M059J (cell line): Measurements from ENCODE around the gene MMAA. TPM values are rescaled to one million over a fixed set of nuclear protein-coding genes. Genes with fewer than 3 reads are reported as not detected.
"Not testable (repeated sequence)": the region's sequence is repeated elsewhere in the genome, so short reads cannot be mapped to it uniquely, and the experiment has no call there.

Source experiments
- DNase-seq: peaks from one replicate; pipeline ENCODE4 v3.0.0-alpha.2; 2012; ENCODE audit warnings: low read depth
- total RNA-seq: library from RNA; depleted of rRNA; stranded (reverse); fragments of >200 nt; shearing (Covaris generic); gene quantifications from 2 replicates; pipeline ENCODE4 v1.2.3, GENCODE V29; 2014

MMAA gene
- total RNA-seq, 1 experiment from 2014 or later = 0.99 TPM

DNA sequence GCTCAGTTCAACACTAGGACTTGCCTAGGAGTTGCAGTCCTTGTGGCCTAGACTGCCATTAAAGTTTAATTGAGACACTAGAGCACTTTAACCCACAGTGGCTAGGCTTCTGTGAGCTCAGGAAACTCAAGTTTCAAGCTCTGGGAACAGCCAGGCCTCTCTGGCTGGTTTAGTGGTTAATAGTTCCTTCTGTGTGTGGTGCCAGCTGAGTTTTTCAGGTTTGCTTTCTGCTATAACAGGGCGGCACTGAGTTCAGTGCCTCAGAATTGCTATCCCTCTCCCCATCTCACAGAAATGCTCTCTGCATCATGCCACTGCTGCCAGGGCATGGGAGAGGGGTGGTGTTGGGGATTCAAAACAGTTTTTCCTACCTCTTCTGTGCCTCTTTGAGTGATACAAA lies 15.9 kb downstream of the MMAA start:
- no peak for DNase-seq

DNA sequence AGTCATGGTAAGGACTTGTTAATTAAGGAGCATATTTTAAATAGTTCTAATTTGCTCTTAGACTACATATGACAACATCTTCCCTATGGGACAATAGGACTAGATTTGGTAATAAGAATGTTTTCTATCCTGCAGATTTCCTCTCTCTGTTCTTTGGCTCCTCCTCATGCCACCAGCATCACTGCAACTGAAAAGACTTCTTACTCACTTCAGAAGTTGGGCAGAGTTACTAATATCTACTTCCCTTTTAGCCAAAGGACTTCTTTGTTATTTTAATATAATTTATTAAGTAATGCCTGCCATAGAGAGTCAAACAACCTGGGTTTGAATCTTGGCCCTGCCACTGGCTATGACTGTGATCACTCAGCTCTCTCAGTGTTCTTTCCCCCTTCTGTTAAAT lies 16.4 kb downstream of the MMAA start:
- DNase-seq = no peak

DNA sequence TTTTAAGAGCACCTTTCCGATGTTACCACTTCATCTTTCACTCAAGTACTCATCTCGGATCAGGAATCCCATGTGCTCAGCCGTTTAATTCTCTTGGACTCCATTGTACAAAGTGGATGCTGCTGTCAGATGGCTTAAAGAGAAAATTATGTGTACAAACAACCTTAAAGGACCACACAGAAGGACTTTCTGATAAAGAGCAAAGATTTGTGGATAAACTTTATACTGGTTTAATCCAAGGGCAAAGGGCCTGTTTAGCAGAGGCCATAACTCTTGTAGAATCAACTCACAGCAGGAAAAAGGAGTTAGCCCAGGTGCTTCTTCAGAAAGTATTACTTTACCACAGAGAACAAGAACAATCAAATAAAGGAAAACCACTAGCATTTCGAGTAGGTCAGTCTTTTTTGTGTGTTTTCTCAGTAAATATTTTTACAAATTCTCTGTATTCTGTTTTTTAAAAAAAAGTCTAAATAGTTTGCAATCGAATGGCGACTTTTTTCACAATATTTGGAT lies 20.1 kb downstream of the MMAA start:
- DNase-seq = no peak

DNA sequence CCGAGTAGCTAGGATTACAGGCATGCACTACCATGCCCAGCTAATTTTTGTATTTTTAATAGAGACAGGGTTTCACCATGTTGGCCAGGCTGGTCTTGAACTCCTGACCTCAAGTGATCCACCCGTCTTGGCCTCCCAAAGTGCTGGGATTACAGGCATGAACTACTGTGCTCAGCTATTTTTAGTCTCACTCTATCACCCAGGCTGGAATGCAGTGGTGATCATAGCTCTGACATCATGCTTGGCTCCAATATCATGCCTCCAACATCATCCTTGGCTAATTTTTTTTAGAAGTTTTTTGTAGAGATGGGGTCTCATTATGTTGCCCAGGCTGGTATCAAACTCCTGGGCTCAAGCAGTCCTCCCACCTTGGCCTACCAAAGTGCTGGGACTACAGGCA lies 21.1 kb downstream of the MMAA start:
- DNase-seq = peak; percentile 25

DNA sequence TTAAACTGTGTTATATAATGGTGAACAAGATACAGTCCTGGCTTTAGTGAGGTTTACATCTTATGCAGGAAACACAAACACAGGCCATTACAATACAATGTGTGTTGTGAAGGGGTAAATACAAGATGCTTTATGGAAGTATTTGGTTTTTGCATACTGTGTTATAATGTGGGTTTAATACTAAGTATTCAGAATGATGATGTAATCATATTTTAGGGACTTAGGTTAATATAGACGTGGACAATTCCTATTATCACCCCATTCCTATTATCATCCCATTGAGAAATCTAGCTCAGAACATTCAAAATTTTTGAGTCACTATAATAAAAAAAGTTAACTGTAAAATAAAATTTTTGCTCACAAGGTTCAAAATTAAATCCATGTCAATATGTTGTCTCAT lies 24.1 kb downstream of the MMAA start:
- no peak for DNase-seq

DNA sequence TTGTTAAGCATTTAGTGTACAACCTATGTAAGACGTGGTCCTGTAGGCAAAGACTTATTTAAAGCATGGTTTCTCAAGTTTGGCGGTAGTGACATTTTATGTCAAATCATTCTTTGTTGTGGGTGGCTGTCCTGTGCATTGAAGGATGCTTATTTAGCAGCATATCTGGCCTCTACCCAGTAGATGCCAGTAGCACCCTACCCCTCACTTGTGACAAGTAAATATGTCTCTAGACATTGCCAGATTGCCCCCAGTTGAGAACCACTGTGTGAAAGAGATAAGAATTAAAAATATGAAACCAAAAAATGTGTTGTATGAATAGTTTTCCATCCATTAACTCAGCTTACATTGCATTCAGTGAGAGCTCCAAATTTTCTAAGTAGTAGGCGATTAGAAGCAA lies 25.5 kb downstream of the MMAA start:
- no peak for DNase-seq

DNA sequence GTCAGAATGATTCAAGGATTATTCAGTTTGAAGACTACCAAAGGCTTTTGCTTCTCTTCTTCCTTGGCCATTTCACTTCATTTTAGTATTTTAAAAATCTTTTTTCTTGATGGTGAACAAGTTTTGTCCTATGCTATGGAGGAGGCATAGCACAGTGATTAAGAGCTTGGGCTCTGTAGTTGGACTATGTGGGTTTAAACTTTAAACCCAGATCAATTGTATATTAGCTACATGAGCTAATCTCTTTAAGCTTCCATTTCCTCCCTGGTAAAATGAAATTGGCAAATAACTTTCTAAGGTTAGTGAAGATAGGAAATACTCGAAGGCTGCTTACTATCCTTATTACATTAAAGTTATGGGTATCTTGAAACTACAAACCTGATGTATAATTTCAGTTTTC lies 37.0 kb downstream of the MMAA start:
- DNase-seq = no peak

GRCh38 chr4:145660064-145660463 lies 40.9 kb downstream of the MMAA start:
- DNase-seq = no peak

DNA sequence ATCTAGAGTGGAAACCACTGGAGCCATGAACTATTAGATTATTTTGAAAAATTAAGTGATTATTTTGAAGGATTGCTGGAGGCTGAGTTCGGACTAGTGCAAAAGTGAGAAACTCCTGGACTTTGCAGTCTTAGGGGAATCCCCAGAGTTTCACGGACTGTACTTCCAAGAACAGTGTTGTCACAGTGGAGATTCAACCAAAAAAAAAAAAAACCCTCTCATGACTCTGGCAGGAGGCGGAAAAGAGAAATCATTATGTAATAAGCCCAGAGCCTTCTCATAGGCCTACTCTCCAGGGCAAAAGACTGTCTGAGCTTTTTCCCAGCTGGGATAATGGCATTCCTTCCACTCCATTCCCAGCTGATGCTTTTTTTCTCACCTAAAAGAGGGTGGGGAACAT lies 44.0 kb downstream of the MMAA start:
- DNase-seq = no peak

- DNase-seq = no peak
Observed at GRCh38 chr4:145665773-145666172, 46.6 kb downstream of the MMAA start.

GRCh38 chr4:145670422-145670821 lies 51.2 kb downstream of the MMAA start:
- no peak for DNase-seq

DNA sequence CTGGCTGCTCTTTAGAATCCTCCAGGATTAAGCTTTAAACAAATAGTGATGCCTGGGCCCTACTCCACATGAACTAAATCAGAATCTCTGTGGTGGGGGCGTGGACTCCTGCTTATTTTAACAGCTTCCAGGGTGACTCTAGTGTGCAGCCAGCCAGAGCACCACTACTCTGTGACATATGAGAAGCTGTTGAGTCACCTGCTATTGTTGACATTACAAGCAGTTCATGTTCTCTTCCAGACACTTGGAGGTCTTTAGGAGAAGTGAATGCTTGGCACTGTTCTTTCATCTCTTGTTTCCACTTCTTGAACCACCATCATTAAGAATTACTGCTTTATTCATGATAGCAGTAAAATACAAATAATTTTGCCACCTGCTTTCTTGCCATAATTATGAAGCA lies 60.3 kb downstream of the MMAA start:
- DNase-seq = peak; percentile 93

DNA sequence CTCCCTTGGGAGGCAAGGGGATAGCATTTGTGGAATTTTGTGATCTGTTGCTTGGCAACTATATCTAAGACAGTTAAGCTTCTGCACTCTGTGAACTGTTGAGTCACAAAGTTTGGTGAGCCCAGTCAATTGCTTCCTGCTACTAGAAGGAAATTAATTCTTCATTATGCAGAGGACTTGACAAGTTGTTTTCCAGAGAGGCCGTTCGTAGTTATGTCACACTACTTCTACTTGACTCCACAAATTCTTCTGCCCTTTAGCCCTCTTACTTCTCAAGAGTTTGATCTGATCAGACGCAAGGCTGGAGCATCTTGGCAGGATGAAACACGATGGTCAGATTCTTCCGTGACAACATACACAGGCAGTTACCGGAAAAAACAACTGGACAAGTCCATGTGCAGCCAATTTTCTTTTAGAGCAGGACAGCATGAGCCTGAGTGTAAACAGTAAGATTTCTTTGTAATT lies 60.8 kb downstream of the MMAA start, which contains the start of gene C4orf51:
Gene C4orf51, plus strand, starts transcription at position 156 of the 465 bp plus-strand sequence. Its CDS starts 58 bp downstream, at position 214.
- peak; percentile 86 for DNase-seq

DNA sequence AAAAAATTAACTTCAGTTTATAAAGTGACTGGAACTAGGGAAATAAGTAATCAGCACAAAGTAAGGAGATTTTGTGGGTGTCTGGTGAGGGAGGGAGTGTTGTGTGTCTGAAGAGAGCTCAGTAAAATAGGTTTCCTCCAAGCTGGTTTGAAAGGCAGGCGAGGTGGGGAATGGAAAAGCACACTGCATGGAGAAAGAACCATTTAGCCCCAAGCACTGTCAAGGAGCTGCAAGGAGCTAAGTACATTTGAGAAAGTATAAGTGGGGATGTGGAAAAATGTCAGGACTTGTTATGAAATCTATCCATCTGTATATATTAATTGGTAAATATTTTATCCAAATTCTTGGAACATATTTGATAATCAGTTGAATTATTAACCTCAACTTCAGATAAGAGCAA lies 61.7 kb downstream of the MMAA start:
- DNase-seq = no peak

DNA sequence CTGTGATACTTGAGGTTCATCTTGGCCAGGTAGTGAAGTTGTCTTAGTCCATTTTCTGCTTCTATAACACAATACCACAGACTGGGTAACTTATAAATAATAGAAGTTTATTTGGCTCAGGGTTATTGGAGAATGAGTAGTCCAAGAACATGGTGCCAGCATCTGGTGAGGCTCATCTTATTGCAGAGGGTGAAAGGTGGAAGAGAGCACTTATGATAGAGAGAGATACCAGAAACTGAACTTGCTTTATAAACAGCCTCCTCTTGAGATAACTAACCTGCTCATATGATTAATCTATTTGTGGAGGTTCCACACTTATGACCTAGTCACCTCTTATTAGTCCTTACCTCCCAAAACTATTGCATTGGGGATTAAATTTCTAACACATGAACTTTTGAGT lies 62.3 kb downstream of the MMAA start:
- no peak for DNase-seq

GRCh38 chr4:145681956-145682355 lies 62.8 kb downstream of the MMAA start:
- no peak for DNase-seq

DNA sequence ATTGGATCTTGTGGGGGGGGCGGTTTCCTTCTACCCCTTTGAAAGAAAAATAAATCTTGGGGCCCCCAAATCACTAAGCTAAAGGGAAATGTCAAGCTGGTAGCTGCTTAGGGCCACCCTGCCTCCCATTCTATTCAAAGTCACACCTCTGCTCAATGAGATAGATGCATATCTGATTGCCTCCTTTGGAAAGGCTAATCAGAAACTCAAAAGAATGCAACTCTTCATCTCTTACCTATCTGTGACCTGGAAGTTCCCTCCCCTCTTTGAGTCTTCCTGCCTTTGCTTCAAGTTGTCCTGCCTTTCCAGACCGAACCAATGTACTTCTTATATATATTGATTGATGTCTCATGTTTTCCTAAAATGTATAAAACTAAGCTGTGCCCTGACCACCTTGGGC lies 67.8 kb downstream of the MMAA start:
- DNase-seq = no peak

DNA sequence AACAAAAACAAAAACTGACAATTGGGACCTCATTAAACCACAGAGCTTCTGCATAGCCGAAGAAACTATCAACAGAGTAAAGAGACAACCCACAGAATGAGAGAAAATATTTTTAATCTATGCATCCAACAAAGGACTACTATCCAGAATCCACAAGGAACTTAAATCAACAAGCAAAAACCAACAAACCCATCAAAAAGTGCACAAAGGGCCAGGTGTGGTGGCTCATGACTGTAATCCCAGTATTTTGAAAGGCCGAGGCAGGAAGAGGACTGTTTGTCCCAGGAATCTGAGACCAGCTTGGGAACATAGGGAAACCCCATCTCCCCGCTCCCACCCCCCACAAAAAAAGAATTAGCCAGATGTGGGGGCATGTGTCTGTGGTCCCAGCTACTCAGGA lies 71.4 kb downstream of the MMAA start:
- DNase-seq = no peak

- DNase-seq = not testable (repeated sequence)
Observed at GRCh38 chr4:145691416-145691815, 72.2 kb downstream of the MMAA start.

DNA sequence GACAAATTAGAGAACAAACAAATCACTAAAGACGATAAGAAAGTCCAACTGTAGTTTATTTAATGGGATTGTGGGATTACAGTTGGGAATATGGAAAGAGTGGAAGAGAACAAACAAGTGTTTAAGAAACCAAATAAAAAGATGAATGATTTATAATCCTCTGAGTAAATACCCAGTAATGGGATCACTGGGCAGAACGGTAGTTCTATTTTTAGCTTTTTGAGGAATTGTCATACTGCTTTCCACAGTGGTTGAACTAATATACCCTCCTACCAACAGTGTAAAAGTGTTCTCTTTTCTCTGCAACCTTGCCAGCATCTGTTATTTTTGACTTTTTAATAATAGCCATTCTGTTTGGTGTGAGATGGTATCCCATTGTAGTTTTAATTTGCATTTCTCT lies 75.7 kb downstream of the MMAA start:
- no peak for DNase-seq

DNA sequence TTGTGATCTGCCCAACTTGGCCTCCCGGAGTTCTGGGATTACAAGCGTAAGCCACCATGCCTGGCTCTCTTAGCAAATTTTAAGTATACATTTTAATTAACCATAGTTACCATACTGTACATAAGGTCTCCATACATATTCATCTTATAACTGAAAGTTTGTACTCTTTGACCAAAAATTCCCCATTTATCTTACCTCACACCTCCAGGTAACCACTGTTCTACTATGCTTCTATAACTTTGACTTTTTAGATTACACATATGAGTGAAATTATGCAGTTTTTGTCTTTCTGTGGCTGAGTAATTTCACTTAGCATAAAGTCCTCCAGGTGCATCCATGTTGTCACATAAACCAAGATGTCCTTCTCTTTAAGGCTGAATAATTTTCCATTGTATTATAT lies 78.1 kb downstream of the MMAA start:
- no peak for DNase-seq

DNA sequence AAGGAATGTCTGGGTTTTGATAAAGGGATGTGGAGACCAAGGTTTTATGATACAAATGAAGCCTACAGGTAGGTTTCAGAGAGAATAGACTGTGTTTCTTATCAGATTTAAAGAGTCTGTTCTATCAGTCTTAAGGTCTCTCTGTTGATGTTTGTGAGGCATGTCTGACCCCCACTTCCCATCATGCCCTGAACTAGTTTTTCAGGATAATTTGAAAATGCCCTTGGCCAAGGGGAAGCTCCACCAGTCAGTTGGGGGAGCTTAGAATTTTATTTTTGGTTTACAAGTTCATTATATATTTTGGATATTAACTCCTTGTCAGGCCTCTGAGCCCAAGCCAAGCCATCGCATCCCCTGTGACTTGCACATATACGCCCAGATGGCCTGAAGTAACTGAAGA lies 79.3 kb downstream of the MMAA start:
- no peak for DNase-seq

DNA sequence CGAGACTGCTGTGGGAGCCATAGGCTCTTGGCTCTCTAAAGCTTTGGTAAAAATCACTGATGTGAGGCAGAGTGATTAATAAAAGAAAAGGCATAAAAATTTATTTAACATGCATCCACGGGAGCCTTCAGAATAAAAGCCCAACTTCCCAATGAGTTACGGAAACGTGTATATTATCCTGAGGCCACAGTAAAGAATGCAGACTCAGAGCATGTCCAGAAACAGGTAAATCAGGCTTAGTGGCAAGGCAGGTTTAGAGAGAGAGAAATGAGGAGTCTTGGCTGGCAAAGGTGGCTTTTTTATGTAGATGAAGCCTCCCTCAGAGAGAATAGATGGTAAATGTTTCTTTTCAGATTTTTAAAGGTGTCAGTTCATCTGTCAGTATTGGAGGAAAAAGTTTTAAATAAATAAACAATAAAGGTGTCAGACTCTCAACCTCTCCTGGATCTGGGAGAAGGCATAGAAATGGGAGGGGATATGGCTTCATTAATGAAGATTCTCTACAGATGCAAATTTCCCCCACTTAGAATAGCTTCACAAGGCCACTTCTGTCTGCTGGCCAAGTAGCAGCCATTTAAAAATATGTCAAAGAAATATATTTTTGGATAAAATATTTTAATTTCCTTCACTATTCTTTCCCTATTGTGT lies 84.8 kb downstream of the MMAA start:
- DNase-seq = no peak

DNA sequence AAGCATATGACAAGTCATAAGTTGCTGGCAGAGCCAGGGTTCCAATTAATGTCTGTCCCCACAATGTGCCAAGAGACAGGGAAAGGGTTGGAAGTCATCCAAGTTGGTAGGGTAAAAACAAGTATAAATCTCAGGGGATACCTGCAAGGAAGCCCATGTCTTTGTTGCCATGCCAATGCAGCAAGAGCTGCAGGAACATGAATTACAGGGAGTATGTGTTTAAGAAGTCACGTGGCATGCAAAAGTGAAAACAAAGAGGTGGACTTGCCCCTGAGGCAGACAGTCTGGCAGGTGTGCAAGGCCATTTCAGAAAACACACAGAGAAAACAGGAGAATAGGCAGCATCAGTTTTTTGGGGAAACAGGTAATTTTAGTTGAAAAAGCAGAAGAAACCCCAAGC lies 90.2 kb downstream of the MMAA start:
- no peak for DNase-seq
